Ascending aorta (tissue), 2 donors: ENCODE data around the gene MRFAP1. TPM values are rescaled to one million over a fixed set of nuclear protein-coding genes. Genes with fewer than 3 reads are reported as not detected.

Experiments
- DNase-seq, 2 donors: peaks; one replicate each; pipeline ENCODE4 v3.0.0-alpha.2; 2019; ENCODE audit warnings: low spot score in 2 of 2
- H3K27ac ChIP-seq, 2 donors: fragments of 200-600 bp; sonication (generic); one replicate each; pipeline ENCODE4 v1.5.1; 2016 to 2017; ENCODE audit warnings: mild to moderate bottlenecking in 1 of 2
- H3K27me3 ChIP-seq: fragments of 200-600 bp; sonication (generic); one replicate; pipeline ENCODE4 v1.5.1; 2017
- H3K36me3 ChIP-seq, 2 donors: fragments of 200-600 bp; sonication (generic); one replicate each; pipeline ENCODE4 v1.5.1; 2016
- H3K4me1 ChIP-seq, 2 donors: fragments of 200-600 bp; sonication (generic); one replicate each; pipeline ENCODE4 v1.5.1; 2016 to 2017; ENCODE audit warnings: mild to moderate bottlenecking in 1 of 2
- H3K4me3 ChIP-seq, 2 donors: fragments of 200-600 bp; sonication (generic); one replicate each; pipeline ENCODE4 v1.5.1; 2016 to 2017; ENCODE audit warnings: mild to moderate bottlenecking in 1 of 2
- H3K9me3 ChIP-seq, 2 donors: fragments of 200-600 bp; sonication (generic); one replicate each; pipeline ENCODE4 v1.5.1; 2016
- intact Hi-C: fragments of 100-400 bp; cut with DNase I; formaldehyde crosslinking; loops from one replicate; pipeline ENCODE4 v1.15.1; 2023
- total RNA-seq: library from RNA; depleted of rRNA; stranded (reverse); fragments of >200 nt; gene quantifications from one replicate; pipeline ENCODE4 v1.1.0, GENCODE V29; 2016
- TF ChIP-seq, protein P1 (sequence below), 3 experiments: fragments of 200-600 bp in 2 of 3; fragments of 450-650 bp in 1 of 3; sonication (generic) in 2 of 3; IDR thresholded peaks; one replicate each; pipeline ENCODE4 v1.5.1; 2016 to 2019; ENCODE audit warnings: antibody characterized with exemption in 3 of 3, mild to moderate bottlenecking in 1 of 3, moderate library complexity in 1 of 3

The MRFAP1 gene
- total RNA-seq, 1 donor from 2014 or later: 109 TPM

DNA sequence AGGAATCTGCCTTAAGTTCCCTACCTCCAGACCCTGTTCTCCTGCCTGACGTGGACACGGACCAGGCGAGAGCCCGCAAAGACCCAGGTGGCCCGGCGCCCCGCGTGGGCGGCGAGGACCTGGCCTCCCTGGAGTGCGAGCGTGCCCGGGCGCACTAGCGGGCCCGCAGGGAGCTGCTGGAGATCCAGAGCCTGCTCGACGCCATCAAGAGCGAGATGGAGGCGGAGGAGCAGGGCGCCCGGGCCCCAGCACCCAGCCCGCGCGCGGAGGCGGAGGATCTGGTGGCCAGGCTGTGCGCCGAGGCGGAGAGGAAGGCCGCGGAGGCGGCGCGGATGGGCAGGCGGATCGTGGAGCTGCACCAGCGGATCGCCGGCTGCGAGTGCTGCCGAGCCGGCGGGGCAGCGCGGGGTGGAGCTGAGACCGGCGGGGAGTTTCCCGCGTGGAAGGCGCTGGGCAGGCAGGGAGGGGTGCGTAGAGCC is 18.2 kb downstream of the MRFAP1 start:
- Histone ChIP-seq H3K4me3 (peak overlapping the region; percentile 62 to 69), H3K4me1 (peaks cover 4 to 6% of the 10 kb centered on the region in 2 donors), H3K27ac (peak overlapping the region; percentile 76 to 88), H3K9me3 (no peaks in the 10 kb centered on the region), H3K27me3 (no peaks in the 10 kb centered on the region), H3K36me3 (no peaks in the 10 kb centered on the region)
- DNase-seq: no peak
- intact Hi-C loops: loop anchor here (2.0 kb wide), 1 partner anchor 16 kb away; a partner anchor contains a TSS
- TF ChIP-seq, protein P1, sequence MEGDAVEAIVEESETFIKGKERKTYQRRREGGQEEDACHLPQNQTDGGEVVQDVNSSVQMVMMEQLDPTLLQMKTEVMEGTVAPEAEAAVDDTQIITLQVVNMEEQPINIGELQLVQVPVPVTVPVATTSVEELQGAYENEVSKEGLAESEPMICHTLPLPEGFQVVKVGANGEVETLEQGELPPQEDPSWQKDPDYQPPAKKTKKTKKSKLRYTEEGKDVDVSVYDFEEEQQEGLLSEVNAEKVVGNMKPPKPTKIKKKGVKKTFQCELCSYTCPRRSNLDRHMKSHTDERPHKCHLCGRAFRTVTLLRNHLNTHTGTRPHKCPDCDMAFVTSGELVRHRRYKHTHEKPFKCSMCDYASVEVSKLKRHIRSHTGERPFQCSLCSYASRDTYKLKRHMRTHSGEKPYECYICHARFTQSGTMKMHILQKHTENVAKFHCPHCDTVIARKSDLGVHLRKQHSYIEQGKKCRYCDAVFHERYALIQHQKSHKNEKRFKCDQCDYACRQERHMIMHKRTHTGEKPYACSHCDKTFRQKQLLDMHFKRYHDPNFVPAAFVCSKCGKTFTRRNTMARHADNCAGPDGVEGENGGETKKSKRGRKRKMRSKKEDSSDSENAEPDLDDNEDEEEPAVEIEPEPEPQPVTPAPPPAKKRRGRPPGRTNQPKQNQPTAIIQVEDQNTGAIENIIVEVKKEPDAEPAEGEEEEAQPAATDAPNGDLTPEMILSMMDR (IDR thresholded peaks at IDR 0.05): no peak

DNA sequence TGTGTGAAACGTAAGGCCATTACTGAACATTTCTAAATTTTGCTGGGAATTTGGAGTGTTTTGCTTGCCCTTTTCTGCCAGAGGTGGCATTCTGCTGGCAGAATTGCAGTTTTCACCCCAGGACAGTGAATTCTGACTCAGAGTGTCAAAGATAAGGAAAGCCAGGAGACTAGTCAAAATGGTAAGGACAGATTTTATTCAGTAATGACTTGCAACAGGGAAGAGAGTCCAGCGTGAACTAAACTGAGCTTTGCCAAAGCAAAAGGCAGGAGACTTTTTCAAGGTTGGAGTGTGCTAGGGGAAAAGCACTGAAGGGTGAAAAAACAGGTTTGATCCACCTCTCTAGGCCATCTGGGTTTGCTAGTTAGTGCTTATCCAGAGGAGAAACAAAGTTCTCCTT is 19.4 kb downstream of the MRFAP1 start:
- TF ChIP-seq, protein P1 (IDR thresholded peaks at IDR 0.05): no peak
- H3K4me3 ChIP-seq: no peak overlapping the region
- peaks cover 4 to 6% of the 10 kb centered on the region in 2 donors for H3K4me1 ChIP-seq
- no peaks in the 10 kb centered on the region for H3K36me3 ChIP-seq
- H3K9me3 ChIP-seq: no peaks in the 10 kb centered on the region
- no peak overlapping the region for H3K27ac ChIP-seq
- DNase-seq: no peak
- intact Hi-C loops: loop anchor here (2.0 kb wide), 1 partner anchor 15 kb away; a partner anchor contains a TSS
- H3K27me3 ChIP-seq: no peaks in the 10 kb centered on the region

DNA sequence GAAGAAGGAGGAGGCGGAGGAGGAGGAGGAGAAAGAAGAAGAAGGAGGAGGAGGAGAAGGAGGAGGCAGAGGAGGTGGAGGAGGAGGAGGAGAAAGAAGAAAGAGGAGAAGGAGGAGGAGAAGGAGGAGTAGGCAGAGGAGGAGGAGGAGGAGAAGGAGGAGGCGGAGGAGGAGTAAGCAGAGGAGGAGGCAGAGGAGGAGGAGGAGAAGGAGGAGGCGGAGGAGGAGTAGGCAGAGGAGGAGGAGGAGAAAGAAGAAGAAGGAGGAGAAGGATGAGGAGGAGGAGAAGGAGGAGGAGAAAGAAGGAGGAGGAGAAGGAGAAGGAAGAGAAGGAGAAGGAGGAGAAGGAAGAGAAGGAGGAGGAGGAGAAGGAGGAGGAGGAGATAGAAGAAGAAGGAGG is 19.9 kb downstream of the MRFAP1 start:
- H3K9me3 ChIP-seq: no peaks in the 10 kb centered on the region
- no peak overlapping the region for H3K4me3 ChIP-seq
- H3K36me3 ChIP-seq: no peaks in the 10 kb centered on the region
- peaks cover 4 to 6% of the 10 kb centered on the region in 2 donors for H3K4me1 ChIP-seq
- H3K27me3 ChIP-seq: no peaks in the 10 kb centered on the region
- DNase-seq: no peak
- no peak overlapping the region for H3K27ac ChIP-seq
- TF ChIP-seq, protein P1 (IDR thresholded peaks at IDR 0.05): no peak
- intact Hi-C loops: no loop called here

DNA sequence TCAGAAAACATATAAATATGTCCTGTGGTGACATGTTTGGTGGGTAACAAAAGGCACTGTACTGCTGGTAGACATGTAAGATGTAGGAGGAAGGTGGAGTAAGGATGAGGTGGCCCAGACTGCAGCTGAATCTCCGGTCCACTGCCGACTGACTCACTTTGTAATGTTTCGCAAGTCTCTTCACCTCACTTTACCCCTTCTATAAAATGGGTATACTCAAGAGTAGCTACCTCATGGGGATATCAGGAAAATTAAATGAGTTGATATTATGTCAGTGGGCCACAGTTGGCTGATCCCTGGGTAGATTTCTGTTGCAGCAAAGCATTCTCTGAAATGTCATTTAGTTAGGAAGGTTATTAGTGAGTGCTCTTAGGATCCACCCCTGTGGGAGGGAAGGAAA is 22.1 kb downstream of the MRFAP1 start:
- H3K36me3 ChIP-seq: no peaks in the 10 kb centered on the region
- H3K27me3 ChIP-seq: no peaks in the 10 kb centered on the region
- TF ChIP-seq, protein P1 (IDR thresholded peaks at IDR 0.05): no peak
- H3K9me3 ChIP-seq: no peaks in the 10 kb centered on the region
- peaks cover 4 to 6% of the 10 kb centered on the region in 2 donors for H3K4me1 ChIP-seq
- no peak overlapping the region for H3K4me3 ChIP-seq
- no peak for DNase-seq
- intact Hi-C loops: no loop called here
- no peak overlapping the region for H3K27ac ChIP-seq

DNA sequence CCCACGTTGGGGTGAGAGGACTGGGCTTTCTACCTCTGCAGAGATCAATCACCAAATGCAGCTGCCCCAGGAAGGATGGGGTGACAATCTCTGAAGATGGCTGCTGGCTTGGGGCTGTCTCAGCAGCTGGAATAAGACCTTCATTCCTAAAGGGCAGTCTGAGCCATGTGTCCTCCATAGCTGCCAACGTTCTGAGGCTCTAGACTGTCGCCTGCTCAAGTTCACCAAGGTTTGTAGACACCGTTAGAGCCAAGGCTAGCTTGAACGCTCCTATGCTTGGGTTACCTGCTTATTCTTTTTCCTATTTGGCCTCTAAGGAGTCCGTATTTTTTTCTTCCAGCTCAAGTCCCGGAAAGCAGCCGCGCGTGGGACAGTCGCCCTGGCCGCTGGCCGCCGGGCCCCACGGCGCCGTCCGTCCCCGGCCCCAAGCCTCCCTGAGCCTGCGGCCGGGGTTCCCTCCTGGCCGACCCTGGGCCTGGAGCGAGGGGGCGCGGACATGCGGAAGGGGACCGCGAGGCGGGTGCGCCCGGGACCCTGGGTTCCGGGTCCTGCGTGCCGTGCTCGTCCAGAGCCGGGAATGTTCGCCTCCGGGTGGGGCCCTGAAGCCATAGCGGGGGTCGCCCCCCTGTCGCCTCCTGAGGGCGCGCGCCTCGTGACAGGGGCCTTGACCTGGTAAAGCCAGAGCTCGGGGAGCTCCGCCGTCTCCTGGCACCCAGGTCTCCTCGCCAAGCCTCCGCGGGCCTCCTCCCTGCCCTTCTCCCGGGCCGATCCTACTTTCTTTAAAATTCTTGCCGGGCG is 23.3 kb downstream of the MRFAP1 start:
- Histone ChIP-seq H3K4me1 (peaks cover 4 to 6% of the 10 kb centered on the region in 2 donors), H3K9me3 (no peaks in the 10 kb centered on the region), H3K4me3 (peak overlapping the region; percentile 57 to 72), H3K27ac (peak overlapping the region; percentile 40 to 44), H3K27me3 (no peaks in the 10 kb centered on the region), H3K36me3 (no peaks in the 10 kb centered on the region)
- no peak for DNase-seq
- intact Hi-C loops: loop anchor here (2.0 kb wide), 1 partner anchor 23 kb away; the partner anchor contains the start of gene MRFAP1
- TF ChIP-seq, protein P1 (IDR thresholded peaks at IDR 0.05): no peak
